ENCODE data around the gene UXS1.
"Not testable (repeated sequence)": the region's sequence is repeated elsewhere in the genome, so short reads cannot be mapped to it uniquely, and the experiment has no call there.

UXS1 gene

GRCh38 chr2:106193977-106194778 is at the start of gene UXS1:
UXS1 (minus strand) TSS chr2:106194301; CDS start chr2:106194241, 60 bp downstream.
- peak; percentile 95 to 97 for DNase-seq (ENCODE audit: low read depth in 2 of 2)

- not testable (repeated sequence) for DNase-seq (ENCODE audit: low read depth in 2 of 2)
Measured at GRCh38 chr2:106239491-106239890, 45.4 kb upstream of the UXS1 start.

GRCh38 chr2:106235392-106235791 is 41.3 kb upstream of the UXS1 start:
- DNase-seq (ENCODE audit: low read depth in 2 of 2): not testable (repeated sequence)

- no peak for DNase-seq (ENCODE audit: low read depth in 2 of 2)
Measured at GRCh38 chr2:106233350-106233706, 39.2 kb upstream of the UXS1 start.

- DNase-seq (ENCODE audit: low read depth in 2 of 2): no peak
Measured at GRCh38 chr2:106232638-106233349, 38.7 kb upstream of the UXS1 start.

GRCh38 chr2:106223347-106223746 is 29.2 kb upstream of the UXS1 start:
- no peak for DNase-seq (ENCODE audit: low read depth in 2 of 2)

GRCh38 chr2:106222057-106222456 is 28.0 kb upstream of the UXS1 start:
- not testable (repeated sequence) for DNase-seq (ENCODE audit: low read depth in 2 of 2)

GRCh38 chr2:106219813-106220212 is 25.7 kb upstream of the UXS1 start:
- DNase-seq (ENCODE audit: low read depth in 2 of 2): no peak

GRCh38 chr2:106219157-106219556 is 25.1 kb upstream of the UXS1 start:
- not testable (repeated sequence) for DNase-seq (ENCODE audit: low read depth in 2 of 2)

GRCh38 chr2:106208874-106209273 is 14.8 kb upstream of the UXS1 start:
- no peak for DNase-seq (ENCODE audit: low read depth in 2 of 2)

- no peak for DNase-seq (ENCODE audit: low read depth in 2 of 2)
Measured at GRCh38 chr2:106208399-106208798, 14.3 kb upstream of the UXS1 start.

- DNase-seq (ENCODE audit: low read depth in 2 of 2): no peak
Measured at GRCh38 chr2:106207246-106207645, 13.1 kb upstream of the UXS1 start.

- no peak for DNase-seq (ENCODE audit: low read depth in 2 of 2)
Measured at GRCh38 chr2:106205488-106205887, 11.4 kb upstream of the UXS1 start.

- DNase-seq (ENCODE audit: low read depth in 2 of 2): not testable (repeated sequence)
Measured at GRCh38 chr2:106204551-106204950, 10.4 kb upstream of the UXS1 start.

GRCh38 chr2:106201661-106202060 is 7.6 kb upstream of the UXS1 start:
- no peak for DNase-seq (ENCODE audit: low read depth in 2 of 2)

GRCh38 chr2:106197878-106198277 is 3.8 kb upstream of the UXS1 start:
- DNase-seq (ENCODE audit: low read depth in 2 of 2): no peak

GRCh38 chr2:106195981-106196380 is 1.9 kb upstream of the UXS1 start:
- DNase-seq (ENCODE audit: low read depth in 2 of 2): no peak

- no peak for DNase-seq (ENCODE audit: low read depth in 2 of 2)
Measured at GRCh38 chr2:106195456-106195855, 1.4 kb upstream of the UXS1 start.

- no peak for DNase-seq (ENCODE audit: low read depth in 2 of 2)
Measured at GRCh38 chr2:106193690-106193976, 468 bp downstream of the UXS1 start.

- DNase-seq (ENCODE audit: low read depth in 2 of 2): peak; percentile 24 to 50
Measured at GRCh38 chr2:106192752-106193689, 1.1 kb downstream of the UXS1 start.

GRCh38 chr2:106191511-106192016 is 2.5 kb downstream of the UXS1 start:
- DNase-seq (ENCODE audit: low read depth in 2 of 2): no peak

Measured in stimulated activated CD4-positive, alpha-beta T cell treated with anti-CD3 and anti-CD28 coated beads, Interleukin-12 subunit alpha, Interleukin-12 subunit beta, amount 100 ng/mL, for 24 hours (primary cell).